Measurements from ENCODE around the gene BLM. TPM values are rescaled to one million over a fixed set of nuclear protein-coding genes. Genes with fewer than 3 reads are reported as not detected.
A peak's percentile ranks its signal among the peaks of the same experiment; 100 is the strongest.

BLM gene
- total and polyA plus RNA-seq, 10 of the 15 experiments (the other 5 are each of a cell fraction or from before 2014, with no cell fraction given): 23.0 to 68.4 (median 43.9) TPM

- no peak for TF ChIP-seq NR2C2 (IDR thresholded peaks at IDR 0.05; ENCODE audit: borderline replicate concordance, control insufficient read depth, insufficient read length, low read depth)
- TF ChIP-seq SIN3A (IDR thresholded peaks at IDR 0.05; ENCODE audit: low read depth, low read length): no peak
- no peak for TF ChIP-seq MLLT1 (IDR thresholded peaks at IDR 0.05)
- TF ChIP-seq SREBF1 (IDR thresholded peaks at IDR 0.05; ENCODE audit: low read length): no peak
- TF ChIP-seq KDM1A (IDR thresholded peaks at IDR 0.05; ENCODE audit: borderline replicate concordance): no peak
- no peak for TF ChIP-seq BRCA1 (IDR thresholded peaks at IDR 0.05; ENCODE audit: low read depth, low read length)
- no peak for TF ChIP-seq MEF2A (IDR thresholded peaks at IDR 0.05; ENCODE audit: insufficient read depth, low read depth, low read length)
- no peak for TF ChIP-seq SIX5 (IDR thresholded peaks at IDR 0.05; ENCODE audit: low read depth, low read length, severe bottlenecking)
- no peak for TF ChIP-seq TAF1 (IDR thresholded peaks at IDR 0.05; ENCODE audit: borderline replicate concordance, low read depth, low read length)
- TF ChIP-seq RB1 (IDR thresholded peaks at IDR 0.05; ENCODE audit: borderline replicate concordance): no peak
- no peak for TF ChIP-seq SMARCA5 (IDR thresholded peaks at IDR 0.05)
- TF ChIP-seq JUND (IDR thresholded peaks at IDR 0.05; ENCODE audit: low read depth, low read length): no peak
Measured at GRCh38 chr15:90829126-90829525, 112.0 kb downstream of the BLM start (continued).

- no peaks in the 10 kb centered on the region for H3K27me3 ChIP-seq (replicated peaks in 1 of 2; ENCODE audit: control insufficient read depth in 2 of 2, insufficient read depth in 2 of 2, low read length in 1 of 2)
- peak; percentile 41 for FAIRE-seq
- no peaks in the 10 kb centered on the region for H3K36me3 ChIP-seq (ENCODE audit: control insufficient read depth in 2 of 2, insufficient read depth in 2 of 2, low read length in 1 of 2)
- peak overlapping the region; percentile 83 for H3K4me2 ChIP-seq (ENCODE audit: control insufficient read depth, insufficient read depth)
- H3K9me3 ChIP-seq (replicated peaks; ENCODE audit: control insufficient read depth, insufficient read depth, low read length): no peaks in the 10 kb centered on the region; the same call in 2 of the 3 replicates
- peaks cover 9% of the 10 kb centered on the region for H3K4me1 ChIP-seq (ENCODE audit: control insufficient read depth, insufficient read depth, low read length)
- H3K4me3 ChIP-seq: peak overlapping the region; percentile 47; the same call in 1 of the 2 replicates
- H2AFZ ChIP-seq (ENCODE audit: control insufficient read depth, low read depth, low read length): peak overlapping the region; percentile 79
- POLR2A ChIA-PET: interaction anchor here (0.8 to 2.7 kb wide), 8 partner anchors 10 to 84 kb away, joined by 3 to 14 read pairs (median 3); no protein-coding TSS in a partner anchor
- 3% methylated on average over 15 of the region's 15 CpGs for WGBS (ENCODE audit: insufficient coverage, insufficient replicate concordance, low lambda C conversion rate, missing lambda C conversion rate)
- H3K79me2 ChIP-seq (ENCODE audit: control insufficient read depth, insufficient read depth, low read length): no peaks in the 10 kb centered on the region
- no peaks in the 10 kb centered on the region for H4K20me1 ChIP-seq (ENCODE audit: control insufficient read depth, insufficient read depth)
- peak overlapping the region; percentile 18; the same call in 1 of the 2 replicates for H3K27ac ChIP-seq (ENCODE audit: control insufficient read depth, insufficient read depth)
- intact Hi-C loops (cut with micrococcal nuclease; ENCODE audit: unreplicated experiment): loop anchor here (5.0 kb wide), 1 partner anchor 42 kb away; no protein-coding TSS in a partner anchor
- SMC1A ChIA-PET (ENCODE audit: uncharacterized antibody, unreplicated experiment): interaction anchor here (0.7 to 2.0 kb wide), 12 partner anchors 8 to 144 kb away, joined by 3 to 13 read pairs (median 4); no protein-coding TSS in a partner anchor
- BruUV-seq (replicated peaks): no TSS peak
- ATAC-seq: peak; percentile 96
- RAD21 ChIA-PET (ENCODE audit: unreplicated experiment): interaction anchor here (0.7 to 1.5 kb wide), 7 partner anchors 10 to 103 kb away, joined by 3 to 7 read pairs (median 3); no protein-coding TSS in a partner anchor
- H3K9ac ChIP-seq (ENCODE audit: control insufficient read depth, insufficient read depth, low read length): peak overlapping the region; percentile 15; the same call in 1 of the 2 replicates
- in situ Hi-C loops (cut with MboI): no loop called here
- CTCF ChIA-PET: interaction anchor here (1.0 to 1.9 kb wide), 4 partner anchors 10 to 104 kb away, joined by 5 to 7 read pairs (median 6); no protein-coding TSS in a partner anchor
- no peak for DNase-seq (ENCODE audit: low read depth, low spot score)
- TF ChIP-seq SP1 (IDR thresholded peaks at IDR 0.05; ENCODE audit: low read depth, low read length): peak; percentile 31
- TF ChIP-seq GATAD2B (conservative IDR thresholded peaks at IDR 0.05; ENCODE audit: low read depth): 0 out of 2 replicates have a peak, but pooled peaks have one; percentile 54
- TF ChIP-seq EED (IDR thresholded peaks at IDR 0.05; ENCODE audit: low read depth): peak; percentile 52
- peak; percentile 12; the same call in 1 of the 2 replicates for TF ChIP-seq ZNF384 (IDR thresholded peaks at IDR 0.05; ENCODE audit: borderline replicate concordance, low read depth, low read length)
- no peak for TF ChIP-seq EGR1 (IDR thresholded peaks at IDR 0.05; ENCODE audit: borderline replicate concordance in 1 of 2, low read depth in 2 of 2, low read length in 2 of 2)
- peak; percentile 48; the same call in 1 of the 2 replicates for TF ChIP-seq NBN (IDR thresholded peaks at IDR 0.05)
- TF ChIP-seq CREM (IDR thresholded peaks at IDR 0.05; ENCODE audit: low read depth): 0 out of 2 replicates have a peak, but pooled peaks have one; percentile 10
- TF ChIP-seq ZBTB4 (CRISPR knock-in tag; IDR thresholded peaks at IDR 0.05): no peak
Measured at GRCh38 chr15:90829942-90830440, 112.8 kb downstream of the BLM start.

Measured in GM12878 (cell line).